ENCODE measurements around the gene MRPS18C. TPM values are rescaled to one million over a fixed set of nuclear protein-coding genes. Genes with fewer than 3 reads are reported as not detected.

Gene MRPS18C
- total and polyA plus RNA-seq, 2 of the 4 experiments (the other 2 are of a cell fraction), result 8.6 to 12.2 TPM

GRCh38 chr4:83504996-83505395 lies 49.1 kb downstream of the MRPS18C start:
- H3K9ac ChIP-seq (ENCODE audit: low read depth, low read length), result no peak overlapping the region
- no peak overlapping the region for H2AK9ac ChIP-seq (replicated peaks; ENCODE audit: low read depth, low read length, poor library complexity)
- H3K27me3 ChIP-seq (ENCODE audit: control insufficient read depth, insufficient read depth, low read length), result peaks cover 4% of the 10 kb centered on the region
- CTCF ChIA-PET, result no interaction called here
- H2AFZ ChIP-seq (replicated peaks; ENCODE audit: low read length, poor library complexity), result no peak overlapping the region
- no peak overlapping the region for H3K56ac ChIP-seq (ENCODE audit: extremely low read depth, insufficient read depth, low read length)
- no peak overlapping the region for H2BK20ac ChIP-seq (ENCODE audit: low read depth, low read length)
- H2AK5ac ChIP-seq (ENCODE audit: low read depth, low read length), result no peak overlapping the region
- no peak overlapping the region for H2BK120ac ChIP-seq (ENCODE audit: low read depth, low read length)
- H2BK5ac ChIP-seq (ENCODE audit: low read depth, low read length, poor library complexity, severe bottlenecking), result no peak overlapping the region
- no peaks in the 10 kb centered on the region for H3K36me3 ChIP-seq (ENCODE audit: control insufficient read depth, insufficient read depth, low read length)
- H3K4me1 ChIP-seq (ENCODE audit: control insufficient read depth, insufficient read depth, low read length), result no peaks in the 10 kb centered on the region
- no peak overlapping the region for H4K91ac ChIP-seq (ENCODE audit: insufficient read depth, low read depth, low read length)
- TF ChIP-seq SMC3 (IDR thresholded peaks at IDR 0.05; ENCODE audit: low read depth, low read length) (no peak), CHD1 (IDR thresholded peaks at IDR 0.05; ENCODE audit: low read depth, low read length) (no peak), CTCF (conservative IDR thresholded peaks at IDR 0.05; ENCODE audit: low read depth, low read length) (no peak), FOS (IDR thresholded peaks at IDR 0.05; ENCODE audit: low read depth, low read length) (no peak), USF2 (IDR thresholded peaks at IDR 0.05; ENCODE audit: low read depth, low read length) (no peak), CEBPB (IDR thresholded peaks at IDR 0.05; ENCODE audit: low read depth, low read length) (no peak), POLR2A (IDR thresholded peaks at IDR 0.05; ENCODE audit: low read depth, low read length) (no peak), RAD21 (IDR thresholded peaks at IDR 0.05; ENCODE audit: low read length) (no peak), ELK1 (IDR thresholded peaks at IDR 0.05; ENCODE audit: borderline replicate concordance, low read depth, low read length) (no peak), MAFK (IDR thresholded peaks at IDR 0.05; ENCODE audit: low read depth, low read length) (no peak), BHLHE40 (IDR thresholded peaks at IDR 0.05; ENCODE audit: low read depth, low read length) (no peak), MAZ (IDR thresholded peaks at IDR 0.05; ENCODE audit: borderline replicate concordance, low read depth, low read length) (no peak), RCOR1 (IDR thresholded peaks at IDR 0.05; ENCODE audit: insufficient replicate concordance, low read length) (no peak), NFE2L2 (IDR thresholded peaks at IDR 0.05; ENCODE audit: low read depth, low read length) (no peak)
- intact Hi-C loops (cut with micrococcal nuclease) (loop anchor here (5.0 kb wide), 1 partner anchor 752 kb away; no protein-coding TSS in a partner anchor), dilution Hi-C loops (cut with HindIII; ENCODE audit: low sequenced_read_pairs, unreplicated experiment) (no loop called here), in situ Hi-C loops (cut with MboI; ENCODE audit: low sequenced_read_pairs) (loop anchor here (25.0 kb wide), 2 partner anchors 757 to 1007 kb away; no protein-coding TSS in a partner anchor)
- ATAC-seq (ENCODE audit: low read depth) (no peak), DNase-seq (no peak)
- no peak overlapping the region for H3K4me3 ChIP-seq (ENCODE audit: insufficient read depth, low read depth, low read length)
- H3K79me1 ChIP-seq (ENCODE audit: low read depth in 1 of 2, low read length in 2 of 2), result no peaks in the 10 kb centered on the region
- no peak overlapping the region for H3K27ac ChIP-seq (ENCODE audit: insufficient read depth, low read length)
- H4K5ac ChIP-seq (ENCODE audit: low read depth, low read length), result no peak overlapping the region
- WGBS, 2 experiments (ENCODE audit: extremely low coverage in 2 of 2, insufficient read length in 1 of 2), result 100% methylated on average over 1 of the region's 10 CpGs; no CpG with 5 or more reads in 1 of the 2 experiments
- no TSS peak for BruUV-seq (replicated peaks)
- no peak overlapping the region for H4K8ac ChIP-seq (ENCODE audit: low read depth in 2 of 2, low read length in 2 of 2)
- no peaks in the 10 kb centered on the region for H3K9me3 ChIP-seq (ENCODE audit: control insufficient read depth, insufficient read depth, low read length)
- H4K20me1 ChIP-seq (ENCODE audit: insufficient read depth, low read length), result no peaks in the 10 kb centered on the region
- H2BK15ac ChIP-seq (ENCODE audit: low read depth, low read length), result no peak overlapping the region
- H3K23ac ChIP-seq (ENCODE audit: low read depth, low read length), result no peak overlapping the region
- no peak overlapping the region for H3K4ac ChIP-seq (ENCODE audit: low read depth, low read length)
- H3K4me2 ChIP-seq (ENCODE audit: low read depth, low read length), result no peak overlapping the region
- H3K14ac ChIP-seq (replicated peaks; ENCODE audit: low read depth, low read length), result no peak overlapping the region
- H3K9me1 ChIP-seq (ENCODE audit: insufficient read depth, low read length), result no peaks in the 10 kb centered on the region
- no peak overlapping the region for H3K18ac ChIP-seq (ENCODE audit: low read depth, low read length)
- POLR2A ChIA-PET (ENCODE audit: unreplicated experiment), result no interaction called here

All from IMR-90 (cell line).